SH-SY5Y (cell line): Measurements from ENCODE around the gene KIF26B.

Source experiments
- GATA2 ChIP-seq: IDR thresholded peaks from 2 replicates; pipeline ENCODE4 v1.6.1; 2011; ENCODE audit warnings: mild to moderate bottlenecking, low read depth, low read length
- GATA3 ChIP-seq: IDR thresholded peaks from 2 replicates; pipeline ENCODE4 v1.6.1; 2011; ENCODE audit warnings: low read depth, mild to moderate bottlenecking, low read length, moderate library complexity

DNA sequence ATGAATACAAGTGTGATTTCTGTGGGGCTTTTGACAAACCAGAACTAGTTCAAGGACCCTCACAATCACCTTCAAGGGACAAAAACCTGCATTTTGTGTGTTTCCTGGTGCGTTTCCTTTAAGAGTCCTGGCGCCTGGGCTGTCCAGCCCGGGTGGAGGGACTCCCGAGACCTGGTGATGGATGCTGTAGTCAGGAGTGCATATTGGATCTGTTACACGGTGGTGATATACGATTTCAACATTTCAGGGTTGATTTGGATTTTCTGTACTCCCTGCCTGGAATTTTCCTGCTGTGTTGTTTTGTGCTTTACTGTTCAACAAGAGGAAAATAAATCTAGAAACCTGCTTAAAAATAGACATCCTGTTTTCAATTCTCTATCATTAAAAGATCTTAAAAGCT, 162.0 kb downstream of the KIF26B start:
- TF ChIP-seq GATA3 = no peak
- no peak for TF ChIP-seq GATA2
